Astrocyte (in vitro differentiated cells and primary cell): ENCODE measurements around the gene IMPA2. TPM values are rescaled to one million over a fixed set of nuclear protein-coding genes. Genes with fewer than 3 reads are reported as not detected.

ENCODE experiments used
- DNase-seq: peaks from one replicate; pipeline ENCODE4 v3.0.0-alpha.2; 2010; ENCODE audit warnings: low read depth
- FAIRE-seq: peaks from 2 replicates; lab custom pipeline; 2011; peaks lifted over from hg19 to GRCh38; lab: Jason Lieb, UNC
- H2AFZ ChIP-seq: 2 replicates; pipeline ENCODE4 v1.6.0; 2012; ENCODE audit warnings: low read depth, low read length, inconsistent platforms
- H3K27ac ChIP-seq: 2 replicates; pipeline ENCODE4 v1.5.1; 2011; ENCODE audit warnings: low read depth, low read length, inconsistent platforms
- H3K27me3 ChIP-seq: 2 replicates; pipeline ENCODE4 v1.6.0; 2011; ENCODE audit warnings: low read length, inconsistent platforms; ENCODE audit not compliant: insufficient read depth
- H3K36me3 ChIP-seq: 2 replicates; pipeline ENCODE4 v1.5.1; 2011; ENCODE audit warnings: low read length, inconsistent platforms; ENCODE audit not compliant: insufficient read depth
- H3K4me1 ChIP-seq: 2 replicates; pipeline ENCODE4 v1.5.1; 2011; ENCODE audit warnings: low read length, inconsistent platforms; ENCODE audit not compliant: insufficient read depth
- H3K4me2 ChIP-seq: 2 replicates; pipeline ENCODE4 v1.6.0; 2012; ENCODE audit warnings: low read length, inconsistent platforms
- H3K4me3 ChIP-seq: 2 replicates; pipeline ENCODE4 v1.5.1; 2011; ENCODE audit warnings: low read depth, mild to moderate bottlenecking, low read length, inconsistent platforms; ENCODE audit not compliant: insufficient read depth
- H3K79me2 ChIP-seq: 2 replicates; pipeline ENCODE4 v1.6.0; 2012; ENCODE audit warnings: mild to moderate bottlenecking, low read length, inconsistent platforms; ENCODE audit not compliant: insufficient read depth
- H3K9ac ChIP-seq: 2 replicates; pipeline ENCODE4 v1.6.0; 2012; ENCODE audit warnings: mild to moderate bottlenecking, low read length, inconsistent platforms
- H3K9me3 ChIP-seq: 2 replicates; pipeline ENCODE4 v1.5.1; 2012; ENCODE audit warnings: low read depth, mild to moderate bottlenecking, low read length, inconsistent platforms; ENCODE audit not compliant: insufficient read depth
- H4K20me1 ChIP-seq: 2 replicates; pipeline ENCODE4 v1.6.0; 2012; ENCODE audit warnings: low read length, inconsistent platforms; ENCODE audit not compliant: insufficient read depth
- H3K27ac Mint-ChIP-seq: one replicate; pipeline ENCODE4 v1.8.0; 2021; ENCODE audit warnings: mild to moderate bottlenecking, mixed read lengths; ENCODE audit not compliant: unreplicated experiment
- H3K27me3 Mint-ChIP-seq: one replicate; pipeline ENCODE4 v1.8.0; 2021; ENCODE audit warnings: low read depth, mixed read lengths; ENCODE audit not compliant: unreplicated experiment
- H3K36me3 Mint-ChIP-seq: one replicate; pipeline ENCODE4 v1.8.0; 2021; ENCODE audit warnings: low read depth, mixed read lengths; ENCODE audit not compliant: unreplicated experiment
- H3K4me1 Mint-ChIP-seq: one replicate; pipeline ENCODE4 v1.8.0; 2021; ENCODE audit warnings: low read depth, mixed read lengths; ENCODE audit not compliant: unreplicated experiment
- H3K4me3 Mint-ChIP-seq: one replicate; pipeline ENCODE4 v1.8.0; 2021; ENCODE audit warnings: mild to moderate bottlenecking, moderate library complexity, mixed read lengths; ENCODE audit not compliant: unreplicated experiment
- H3K9me3 Mint-ChIP-seq: one replicate; pipeline ENCODE4 v1.8.0; 2021; ENCODE audit warnings: mild to moderate bottlenecking, mixed read lengths; ENCODE audit not compliant: unreplicated experiment
- CTCF ChIP-seq: IDR thresholded peaks from 2 replicates; pipeline ENCODE4 v1.5.1; 2011; ENCODE audit warnings: low read depth, mild to moderate bottlenecking, inconsistent platforms, low read length, moderate library complexity; ENCODE audit not compliant: insufficient read depth
- EZH2 ChIP-seq: IDR thresholded peaks from 2 replicates; pipeline ENCODE4 v1.6.1; 2012; ENCODE audit warnings: mild to moderate bottlenecking, low read length, inconsistent platforms; ENCODE audit not compliant: insufficient read depth
- total RNA-seq: library from RNA; stranded (reverse); gene quantifications from 2 replicates; pipeline ENCODE4 v1.2.1, GENCODE V29; 2021

Gene IMPA2
- total RNA-seq, 1 donor from 2014 or later, result 4.8 TPM

- H3K27ac Mint-ChIP-seq, result no peak overlapping the region
- H3K36me3 Mint-ChIP-seq, result no peaks in the 10 kb centered on the region
- no peaks in the 10 kb centered on the region for H3K4me1 ChIP-seq
- no peaks in the 10 kb centered on the region for H3K9me3 Mint-ChIP-seq
- no peaks in the 10 kb centered on the region for H3K9me3 ChIP-seq
- TF ChIP-seq CTCF, result no peak
- no peak for TF ChIP-seq EZH2
- no peaks in the 10 kb centered on the region for H3K36me3 ChIP-seq
- peaks cover 5% of the 10 kb centered on the region for H3K27me3 ChIP-seq
- H3K79me2 ChIP-seq, result no peaks in the 10 kb centered on the region
- FAIRE-seq (no peak), DNase-seq (no peak)
- H4K20me1 ChIP-seq, result no peaks in the 10 kb centered on the region
- H3K9ac ChIP-seq, result no peak overlapping the region
- H3K4me3 Mint-ChIP-seq, result no peak overlapping the region
- no peak overlapping the region for H3K4me3 ChIP-seq
- no peak overlapping the region for H2AFZ ChIP-seq
- no peak overlapping the region for H3K4me2 ChIP-seq
- no peak overlapping the region for H3K27ac ChIP-seq
- H3K4me1 Mint-ChIP-seq, result peaks cover 3% of the 10 kb centered on the region
- peaks cover 14% of the 10 kb centered on the region for H3K27me3 Mint-ChIP-seq
Measured at GRCh38 chr18:11984091-11984490, 2.8 kb downstream of the IMPA2 start.

GRCh38 chr18:11985586-11985985 lies 4.3 kb downstream of the IMPA2 start:
- Histone ChIP-seq H3K36me3 (no peaks in the 10 kb centered on the region), H3K79me2 (no peaks in the 10 kb centered on the region), H3K27me3 (peaks cover 5% of the 10 kb centered on the region), H3K27ac (no peak overlapping the region), H4K20me1 (no peaks in the 10 kb centered on the region), H3K4me1 (no peaks in the 10 kb centered on the region), H3K4me3 (no peak overlapping the region), H3K4me2 (no peak overlapping the region), H3K9me3 (no peaks in the 10 kb centered on the region), H3K9ac (no peak overlapping the region), H2AFZ (no peak overlapping the region)
- TF ChIP-seq EZH2 (no peak), CTCF (no peak)
- H3K36me3 Mint-ChIP-seq, result peaks cover 1% of the 10 kb centered on the region
- no peaks in the 10 kb centered on the region for H3K9me3 Mint-ChIP-seq
- no peak for DNase-seq
- FAIRE-seq, result no peak
- peaks cover 4% of the 10 kb centered on the region for H3K4me1 Mint-ChIP-seq
- H3K27me3 Mint-ChIP-seq, result peaks cover 14% of the 10 kb centered on the region
- H3K4me3 Mint-ChIP-seq, result no peak overlapping the region
- H3K27ac Mint-ChIP-seq, result no peak overlapping the region

- no peaks in the 10 kb centered on the region for H4K20me1 ChIP-seq
- Mint-ChIP-seq H3K4me3 (no peak overlapping the region), H3K27ac (no peak overlapping the region)
Measured at GRCh38 chr18:11986061-11986460, 4.8 kb downstream of the IMPA2 start.

More at GRCh38 chr18:11986061-11986460, 4.8 kb downstream of the IMPA2 start:
- Histone ChIP-seq H3K4me3 (no peak overlapping the region), H3K4me1 (no peaks in the 10 kb centered on the region), H3K9me3 (no peaks in the 10 kb centered on the region), H3K4me2 (no peak overlapping the region), H3K27ac (no peak overlapping the region), H3K27me3 (peaks cover 5% of the 10 kb centered on the region), H3K36me3 (no peaks in the 10 kb centered on the region), H3K9ac (no peak overlapping the region), H2AFZ (no peak overlapping the region), H3K79me2 (no peaks in the 10 kb centered on the region)
- TF ChIP-seq EZH2 (no peak), CTCF (no peak)
- Mint-ChIP-seq H3K27me3 (peaks cover 15% of the 10 kb centered on the region), H3K36me3 (peaks cover 1% of the 10 kb centered on the region), H3K4me1 (peaks cover 4% of the 10 kb centered on the region), H3K9me3 (no peaks in the 10 kb centered on the region)
- DNase-seq (no peak), FAIRE-seq (no peak)
